Raji (cell line): ENCODE data around the gene GLB1L2.

Experiments
- POLR2A ChIP-seq: IDR thresholded peaks from 2 replicates; pipeline ENCODE4 v1.6.1; 2011; ENCODE audit warnings: low read depth, low read length, control low read depth; ENCODE audit not compliant: insufficient read depth

Gene GLB1L2

GRCh38 chr11:134340354-134340964 is 8.7 kb downstream of the GLB1L2 start:
- no peak for TF ChIP-seq POLR2A

DNA sequence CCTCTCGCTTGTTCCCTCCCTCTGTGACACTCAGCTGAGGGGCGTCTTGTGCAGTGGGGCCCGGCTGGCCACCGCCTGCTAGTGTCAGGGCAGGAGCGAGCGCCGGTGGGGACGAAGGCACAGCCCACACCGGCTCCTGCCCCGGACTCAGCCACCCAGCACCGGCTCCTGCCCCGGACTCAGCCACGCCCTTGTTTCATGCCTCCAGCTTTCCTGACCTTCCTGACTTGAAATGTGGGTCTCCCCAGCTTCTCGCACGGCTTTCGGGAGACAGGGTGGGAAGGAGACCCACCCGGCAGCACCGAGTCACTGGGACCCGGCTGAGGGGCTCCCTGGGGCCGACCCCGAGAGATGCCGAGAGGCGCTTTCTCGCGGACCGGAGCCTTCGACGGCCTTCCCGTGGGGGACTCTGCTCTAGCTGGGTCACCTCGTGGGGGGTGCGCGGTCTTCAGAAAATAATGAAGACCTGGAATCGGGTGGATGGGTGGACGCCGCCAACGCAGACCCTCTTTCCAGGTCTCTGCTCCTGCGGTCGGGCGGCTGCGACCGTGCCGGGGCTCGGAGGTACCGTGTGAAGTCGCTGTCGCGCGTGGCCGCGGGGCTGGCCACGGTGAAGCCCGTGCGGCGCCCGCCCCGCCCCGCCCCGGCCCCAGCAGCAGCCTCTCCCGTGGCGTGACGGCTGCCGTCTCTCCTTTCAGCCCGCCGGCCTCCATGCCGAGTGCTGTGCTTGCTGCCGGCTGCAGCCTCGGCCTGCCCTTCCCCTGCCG is 10.2 kb downstream of the GLB1L2 start:
- no peak for TF ChIP-seq POLR2A

- TF ChIP-seq POLR2A: no peak
Observed at GRCh38 chr11:134342572-134343340, 11.0 kb downstream of the GLB1L2 start.

DNA sequence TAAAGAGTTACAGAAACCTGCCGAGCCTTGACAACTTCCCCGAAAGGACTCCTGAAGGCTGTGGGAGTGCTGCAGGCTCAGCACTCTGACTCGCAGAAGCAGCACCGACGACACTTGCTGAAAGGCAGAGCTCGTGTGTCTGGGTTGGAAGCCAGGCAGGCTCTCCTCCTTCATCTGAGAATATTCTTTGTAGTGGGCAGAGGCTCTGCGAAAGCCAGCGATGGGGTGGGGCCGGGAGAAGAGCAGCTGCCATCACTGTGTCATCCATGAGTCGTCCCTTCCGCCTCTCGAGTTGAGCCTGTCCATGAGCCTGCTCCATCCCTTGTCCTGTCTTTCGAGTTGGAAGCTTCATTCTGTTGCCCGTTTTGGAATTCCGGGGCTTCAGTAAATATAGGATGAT is 11.9 kb downstream of the GLB1L2 start:
- TF ChIP-seq POLR2A: no peak

- TF ChIP-seq POLR2A: no peak
Observed at GRCh38 chr11:134345237-134345550, 13.4 kb downstream of the GLB1L2 start.

DNA sequence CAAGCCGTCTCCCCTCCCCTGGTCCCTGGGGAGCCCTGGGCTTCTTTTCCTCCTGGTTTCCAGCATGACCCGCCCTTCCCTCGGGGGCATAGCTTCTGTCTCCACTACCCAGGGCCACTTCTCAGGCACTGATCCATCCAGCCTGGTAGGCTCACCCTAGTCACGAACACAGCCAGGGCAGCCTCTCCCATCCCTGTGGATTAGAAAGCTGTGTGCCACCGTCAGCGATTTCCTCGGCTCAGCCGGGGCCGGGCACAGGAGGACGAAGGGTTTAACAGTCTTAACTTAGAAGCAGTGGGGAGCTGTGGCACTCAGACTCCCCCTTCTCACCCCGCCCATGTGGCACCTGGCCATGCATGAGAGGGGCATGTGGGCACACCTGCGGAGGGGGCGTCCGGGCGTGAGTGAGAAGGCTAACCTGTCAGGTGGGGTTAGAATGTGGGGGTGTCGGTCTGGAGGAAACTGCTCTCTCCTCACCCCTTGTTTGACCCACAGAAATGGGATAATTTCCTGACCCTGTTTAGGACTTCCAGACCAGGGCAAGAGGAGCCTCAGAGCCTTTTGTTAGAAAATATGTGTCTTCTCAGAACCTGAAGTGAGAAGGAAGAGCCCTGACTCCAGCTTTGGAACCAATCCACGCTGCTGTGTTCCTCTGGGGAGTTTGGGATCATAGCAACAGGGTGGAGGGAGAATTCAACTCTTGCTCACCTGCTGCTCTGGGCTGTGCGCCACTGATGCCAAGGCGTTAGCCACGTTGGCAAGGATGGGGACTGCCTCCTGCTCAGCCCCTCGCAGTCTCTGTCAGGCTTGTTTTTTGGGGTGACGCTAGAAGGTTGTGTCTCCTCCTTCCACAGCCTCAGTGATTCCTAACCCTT is 14.6 kb downstream of the GLB1L2 start:
- no peak for TF ChIP-seq POLR2A

GRCh38 chr11:134346976-134347350 is 15.2 kb downstream of the GLB1L2 start:
- no peak for TF ChIP-seq POLR2A

DNA sequence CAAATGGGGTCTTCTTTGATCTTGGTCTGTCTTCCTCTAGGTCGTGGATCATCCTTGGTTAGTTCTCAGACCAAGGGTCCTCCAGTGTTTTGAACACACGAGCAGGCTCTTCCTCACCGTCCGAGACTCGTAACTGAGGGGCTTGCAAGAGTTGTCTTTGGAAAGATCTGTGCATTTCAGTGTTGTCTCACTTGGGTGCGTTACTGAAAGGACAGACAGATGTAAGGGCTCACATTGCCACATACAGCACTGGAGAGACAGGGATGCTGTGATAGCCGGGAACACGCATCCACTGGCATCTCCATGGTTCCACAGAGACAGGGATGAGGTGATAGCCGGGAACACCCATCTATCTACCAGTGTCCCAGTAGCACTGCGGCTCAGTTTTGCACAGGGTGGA is 15.7 kb downstream of the GLB1L2 start:
- TF ChIP-seq POLR2A: no peak

DNA sequence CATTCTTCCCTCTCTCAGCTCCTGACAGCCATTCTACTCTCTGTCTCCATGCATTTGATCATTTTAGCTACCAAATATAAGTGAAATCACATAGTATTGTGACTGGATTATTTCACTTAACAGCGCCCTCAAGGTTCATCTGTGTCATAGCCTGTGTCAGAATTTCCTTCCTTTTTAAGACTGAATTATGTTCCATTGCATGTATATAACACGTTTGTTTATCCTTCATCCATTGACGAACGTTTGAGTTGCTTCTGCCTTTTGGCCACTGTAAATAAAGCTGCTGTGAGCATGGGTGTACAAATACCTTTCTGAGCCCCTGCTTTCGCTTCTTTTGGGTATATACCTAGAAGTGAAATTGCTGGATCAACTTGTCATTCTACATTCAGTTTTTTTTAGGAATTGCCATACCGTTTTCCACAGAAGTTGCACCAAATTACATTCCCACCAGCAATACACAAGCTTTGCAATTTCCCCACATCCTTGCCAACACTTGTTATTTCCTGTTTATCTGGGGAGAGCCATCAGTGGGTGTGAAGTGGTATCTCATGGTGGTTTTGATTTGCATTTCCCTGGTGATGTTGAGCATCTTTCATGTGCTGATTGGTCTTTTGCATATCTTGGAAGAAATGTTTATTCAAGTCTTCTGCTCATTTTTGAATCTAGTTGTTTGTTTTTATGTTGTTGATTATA is 17.5 kb downstream of the GLB1L2 start:
- TF ChIP-seq POLR2A: no peak

- no peak for TF ChIP-seq POLR2A
Observed at GRCh38 chr11:134349802-134350355, 18.1 kb downstream of the GLB1L2 start.

- no peak for TF ChIP-seq POLR2A
Observed at GRCh38 chr11:134350381-134350780, 18.6 kb downstream of the GLB1L2 start.

GRCh38 chr11:134352111-134352510 is 20.3 kb downstream of the GLB1L2 start:
- no peak for TF ChIP-seq POLR2A

DNA sequence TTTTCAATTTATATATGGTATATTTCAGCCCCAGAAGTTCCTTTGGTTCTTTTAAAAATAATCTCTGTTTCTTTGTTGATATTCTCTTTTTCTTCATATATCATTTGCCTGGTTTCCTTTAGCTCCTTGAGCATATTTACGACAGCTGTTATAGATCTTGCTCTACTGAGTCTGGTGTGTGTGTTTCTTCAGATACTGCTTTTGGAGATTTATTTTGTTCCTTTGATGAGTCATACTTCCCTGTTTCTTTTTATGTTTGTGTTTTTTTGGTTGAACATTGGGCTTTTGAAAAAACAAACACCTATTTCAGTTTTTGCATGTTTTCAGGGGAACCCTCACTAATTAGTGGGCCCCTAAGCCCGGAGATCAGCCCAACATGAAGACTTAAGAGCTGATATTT is 23.3 kb downstream of the GLB1L2 start:
- no peak for TF ChIP-seq POLR2A

GRCh38 chr11:134355656-134356055 is 23.9 kb downstream of the GLB1L2 start:
- no peak for TF ChIP-seq POLR2A

GRCh38 chr11:134356656-134357544 is 25.1 kb downstream of the GLB1L2 start:
- no peak for TF ChIP-seq POLR2A
